H1 (cell line): ENCODE results near the gene PKP1. TPM values are rescaled to one million over a fixed set of nuclear protein-coding genes. Genes with fewer than 3 reads are reported as not detected.

ENCODE experiments used
- CTCF ChIA-PET: fragments of 300-600 bp; sonication (Branson Sonifier 250); formaldehyde crosslinking; loops from one replicate; lab custom pipeline; 2021; ENCODE audit not compliant: partially characterized antibody; lab: Charles Lee
- POLR2A ChIA-PET: fragments of 300-600 bp; sonication (Branson Sonifier 250); formaldehyde crosslinking; loops from one replicate; lab custom pipeline; 2021; ENCODE audit warnings: inconsistent platforms; ENCODE audit not compliant: partially characterized antibody; lab: Charles Lee
- DNase-seq, 2 experiments: peaks; one replicate each; pipeline versions ENCODE4 v3.0.0 to v3.0.0-alpha.2; 2010 to 2022; ENCODE audit warnings: low spot score in 2 of 2, low read depth in 1 of 2, mixed read lengths in 1 of 2
- FAIRE-seq: peaks from 2 replicates; lab custom pipeline; 2011; peaks lifted over from hg19 to GRCh38; lab: Jason Lieb, UNC
- H2AFZ ChIP-seq: 2 replicates; pipeline ENCODE4 v1.8.1; 2012; ENCODE audit warnings: low read length, inconsistent platforms
- H2AK5ac ChIP-seq: 2 replicates; pipeline ENCODE4 v1.6.1; 2013; ENCODE audit warnings: low read depth, low read length
- H2BK120ac ChIP-seq: replicated peaks from 2 replicates; pipeline ENCODE3; 2013; ENCODE audit warnings: low read depth, low read length, inconsistent platforms
- H2BK12ac ChIP-seq: 2 replicates; pipeline ENCODE4 v1.6.1; 2013; ENCODE audit warnings: low read depth, low read length
- H2BK15ac ChIP-seq: 2 replicates; pipeline ENCODE4 v1.6.1; 2013; ENCODE audit warnings: low read length
- H2BK20ac ChIP-seq: 2 replicates; pipeline ENCODE4 v1.6.1; 2013; ENCODE audit warnings: low read length
- H2BK5ac ChIP-seq: 2 replicates; pipeline ENCODE4 v1.6.1; 2013; ENCODE audit warnings: low read depth, low read length
- H3K14ac ChIP-seq: 2 replicates; pipeline ENCODE4 v1.6.1; 2013; ENCODE audit warnings: inconsistent platforms; ENCODE audit not compliant: insufficient read length
- H3K18ac ChIP-seq: 2 replicates; pipeline ENCODE4 v1.6.1; 2013; ENCODE audit warnings: low read length; ENCODE audit errors: extremely low read depth
- H3K23ac ChIP-seq: 2 replicates; pipeline ENCODE4 v1.6.1; 2013; ENCODE audit warnings: inconsistent platforms; ENCODE audit not compliant: insufficient read length
- H3K23me2 ChIP-seq: 2 replicates; pipeline ENCODE4 v1.6.1; 2013; ENCODE audit warnings: low read depth, low read length
- H3K27ac ChIP-seq: 2 replicates; pipeline ENCODE4 v1.6.1; 2011; ENCODE audit warnings: low read depth, low read length, inconsistent platforms
- H3K27me3 ChIP-seq, 4 experiments: replicated peaks in 1 of 4; 1 replicate in 1 of 4; 2 replicates in 3 of 4; pipeline versions ENCODE4 v1.6.1 to v1.8.1; 2011 to 2013; ENCODE audit warnings: low read length in 3 of 4, mild to moderate bottlenecking in 3 of 4, inconsistent platforms in 2 of 4, mixed read lengths in 2 of 4, moderate library complexity in 1 of 4; ENCODE audit not compliant: control insufficient read depth in 3 of 4, insufficient read depth in 3 of 4; ENCODE audit errors: extremely low read depth in 1 of 4
- H3K36me3 ChIP-seq, 4 experiments: 2 replicates each; pipeline versions ENCODE4 v1.6.1 to v1.8.1; 2011 to 2013; ENCODE audit warnings: mild to moderate bottlenecking in 4 of 4, low read length in 3 of 4, moderate library complexity in 2 of 4, control low read depth in 1 of 4, inconsistent platforms in 1 of 4; ENCODE audit not compliant: insufficient read depth in 4 of 4, control insufficient read depth in 2 of 4
- H3K4ac ChIP-seq: replicated peaks from 2 replicates; pipeline ENCODE3; 2013; ENCODE audit warnings: low read length, low read depth, mixed read lengths, inconsistent platforms; ENCODE audit not compliant: insufficient read length
- H3K4me1 ChIP-seq, 4 experiments: replicated peaks in 1 of 4; 1 replicate in 1 of 4; 2 replicates in 3 of 4; pipeline versions ENCODE4 v1.6.1 to v1.8.1; 2011 to 2013; ENCODE audit warnings: low read length in 3 of 4, inconsistent platforms in 2 of 4, mixed read lengths in 1 of 4; ENCODE audit not compliant: insufficient read depth in 4 of 4, control insufficient read depth in 3 of 4
- H3K4me2 ChIP-seq, 2 experiments: 2 replicates each; pipeline versions ENCODE4 v1.6.1 to v1.8.1; 2011 to 2013; ENCODE audit warnings: low read depth in 2 of 2, low read length in 2 of 2, control low read depth in 1 of 2, inconsistent platforms in 1 of 2, mild to moderate bottlenecking in 1 of 2; ENCODE audit not compliant: insufficient read depth in 1 of 2
- H3K4me3 ChIP-seq, 4 experiments: fragments of 200-600, 300-600 bp in 1 of 4; sonication (generic), shearing (Covaris generic), sonication (Bioruptor Twin) in 1 of 4; 2 replicates each; pipeline versions ENCODE4 v1.5.1 to v1.8.1; 2011 to 2016; ENCODE audit warnings: low read length in 4 of 4, low read depth in 3 of 4, control low read depth in 2 of 4, inconsistent platforms in 2 of 4, mild to moderate bottlenecking in 2 of 4, mixed read lengths in 1 of 4, moderate library complexity in 1 of 4; ENCODE audit not compliant: insufficient read depth in 2 of 4; ENCODE audit errors: extremely low read depth in 1 of 4
- H3K56ac ChIP-seq: replicated peaks from 2 replicates; pipeline ENCODE3; 2013; ENCODE audit warnings: low read depth, mild to moderate bottlenecking, mixed read lengths, low read length, inconsistent platforms; ENCODE audit not compliant: insufficient read length
- H3K79me1 ChIP-seq: 2 replicates; pipeline ENCODE4 v1.6.1; 2013; ENCODE audit warnings: low read depth, low read length, control low read depth
- H3K79me2 ChIP-seq, 2 experiments: 2 replicates each; pipeline versions ENCODE4 v1.6.1 to v1.8.1; 2012 to 2013; ENCODE audit warnings: low read length in 2 of 2, mild to moderate bottlenecking in 2 of 2, inconsistent platforms in 1 of 2; ENCODE audit not compliant: insufficient read depth in 2 of 2, control insufficient read depth in 1 of 2
- H3K9ac ChIP-seq, 4 experiments: replicated peaks in 1 of 4; 1 replicate in 1 of 4; 2 replicates in 3 of 4; pipeline versions ENCODE4 v1.6.1 to v1.8.1; 2011 to 2013; ENCODE audit warnings: low read depth in 3 of 4, low read length in 3 of 4, control low read depth in 2 of 4, mild to moderate bottlenecking in 2 of 4, moderate library complexity in 2 of 4, inconsistent platforms in 1 of 4; ENCODE audit errors: extremely low read depth in 1 of 4
- H3K9me3 ChIP-seq, 2 experiments: 2 replicates each; pipeline versions ENCODE4 v1.6.1 to v1.8.1; 2012 to 2013; ENCODE audit warnings: mild to moderate bottlenecking in 2 of 2, moderate library complexity in 2 of 2, control low read depth in 1 of 2, inconsistent platforms in 1 of 2, low read depth in 1 of 2, low read length in 1 of 2, mixed read lengths in 1 of 2; ENCODE audit not compliant: insufficient read depth in 2 of 2
- H4K20me1 ChIP-seq, 2 experiments: replicated peaks in 1 of 2; 2 replicates each; pipeline versions ENCODE3 to v1.8.1; 2011 to 2013; ENCODE audit warnings: inconsistent platforms in 2 of 2, low read length in 2 of 2, mild to moderate bottlenecking in 1 of 2; ENCODE audit not compliant: insufficient read depth in 2 of 2, control insufficient read depth in 1 of 2
- H4K5ac ChIP-seq: 2 replicates; pipeline ENCODE4 v1.6.1; 2013; ENCODE audit warnings: low read length, low read depth, mixed read lengths, inconsistent platforms; ENCODE audit not compliant: insufficient read length
- H4K8ac ChIP-seq: 2 replicates; pipeline ENCODE4 v1.8.0; 2013; ENCODE audit warnings: mild to moderate bottlenecking, moderate library complexity, low read length, inconsistent platforms; ENCODE audit not compliant: insufficient read depth; ENCODE audit errors: extremely low read depth
- H4K91ac ChIP-seq: replicated peaks from 2 replicates; pipeline ENCODE3; 2013; ENCODE audit warnings: low read length, mixed read lengths, inconsistent platforms; ENCODE audit not compliant: insufficient read length
- KDM1A ChIP-seq: fragments of 200-600, 300-600 bp; sonication (generic); IDR thresholded peaks from 2 replicates; pipeline ENCODE4 v1.7.1; 2016; ENCODE audit warnings: mild to moderate bottlenecking, low read length, borderline replicate concordance
- KDM5A ChIP-seq: fragments of 200-600 bp; IDR thresholded peaks from 2 replicates; pipeline ENCODE4 v1.7.1; 2012; ENCODE audit warnings: mild to moderate bottlenecking, low read length, inconsistent platforms, mixed read lengths
- MAX ChIP-seq: IDR thresholded peaks from 2 replicates; pipeline ENCODE4 v1.6.1; 2012; ENCODE audit warnings: inconsistent platforms
- WGBS, 2 experiments: shearing (Covaris generic) in 1 of 2; methylation state at CpG; one replicate each; pipeline versions ENCODE4 v1.1.6 to v1.1.7; 2013 to 2015; ENCODE audit warnings: low lambda C conversion rate in 2 of 2, mixed read lengths in 2 of 2, inconsistent platforms in 1 of 2, low coverage in 1 of 2, missing lambda C conversion rate in 1 of 2; ENCODE audit not compliant: insufficient replicate concordance in 2 of 2, insufficient coverage in 1 of 2, insufficient read length in 1 of 2; ENCODE audit errors: extremely low coverage in 1 of 2, missing lambda C conversion rate in 1 of 2; 5-methylcytosine and 5-hydroxymethylcytosine counted together
- polyA plus RNA-seq, 7 experiments: library from polyadenylated mRNA; depleted of rRNA in 3 of 7; stranded (reverse) in 5 of 7; unstranded in 2 of 7; fragments of >200 nt in 5 of 7; fragments of 200-250 nt in 2 of 7; gene quantifications; 1 replicate in 5 of 7; 2 replicates in 1 of 7; 4 replicates in 1 of 7; pipeline versions ENCODE4 v1.2.1 to v1.2.3, GENCODE V29; 2011 to 2013; ENCODE audit warnings: missing spikeins in 2 of 7, mixed read lengths in 2 of 7
- total RNA-seq: library from RNA; stranded (reverse); fragmentation: NEBNext Ultra II Directional; extraction: Animal tissue kit (Norgen Biotek cat#: 25700); gene quantifications from 2 replicates; pipeline ENCODE4 v1.2.1, GENCODE V29; 2021

PKP1 gene
- total and polyA plus RNA-seq, 2 of the 8 experiments (the other 6 are each of a cell fraction or from before 2014, with no cell fraction given) = 0.21 to 0.95 TPM

- Histone ChIP-seq H3K27ac (peak overlapping the region; percentile 95), H3K4ac (peak overlapping the region; percentile 79), H2BK20ac (peak overlapping the region; percentile 99), H3K79me2 (no peaks in the 10 kb centered on the region), H2BK120ac (peak overlapping the region; percentile 18), H2AK5ac (peak overlapping the region; percentile 66), H3K36me3 (no peaks in the 10 kb centered on the region), H4K91ac (peak overlapping the region; percentile 99), H2BK15ac (peak overlapping the region; percentile 11; the same call in 1 of the 2 replicates), H2BK5ac (peak overlapping the region; percentile 94), H2BK12ac (peak overlapping the region; percentile 99), H4K5ac (peak overlapping the region; percentile 81), H3K9me3 (no peaks in the 10 kb centered on the region), H3K23me2 (peaks cover 2% of the 10 kb centered on the region; the same call in 1 of the 2 replicates), H3K4me1 (peaks cover 9 to 40% (median 29%) of the 10 kb centered on the region in 4 experiments), H3K27me3 (no peaks in the 10 kb centered on the region), H3K79me1 (no peaks in the 10 kb centered on the region; the same call in 1 of the 2 replicates), H3K18ac (peak overlapping the region; percentile 99), H3K9ac (peak overlapping the region in 2 of 4 experiments; percentile 68 to 71; a peak in 4 of 7 replicates), H3K23ac (no peak overlapping the region), H3K4me3 (peak overlapping the region in 1 of 4 experiments; percentile 40; a peak in 2 of 8 replicates), H3K4me2 (peak overlapping the region; percentile 30 to 73), H4K20me1 (no peaks in the 10 kb centered on the region), H3K14ac (no peak overlapping the region), H2AFZ (no peak overlapping the region), H4K8ac (peak overlapping the region; percentile 19; the same call in 1 of the 2 replicates), H3K56ac (peak overlapping the region; percentile 2)
- FAIRE-seq = no peak
- ChIA-PET POLR2A (interaction anchor here (0.7 to 6.5 kb wide), 20 partner anchors 9 to 200 kb away, joined by 3 to 49 read pairs (median 4); partner anchors contain the start of gene PHLDA3), CTCF (interaction anchor here (0.8 to 17.6 kb wide), 13 partner anchors 9 to 122 kb away, joined by 3 to 371 read pairs (median 10); partner anchors contain the start of gene LAD1)
- DNase-seq = no peak
- TF ChIP-seq MAX (peak; percentile 48), KDM5A (no peak), KDM1A (peak; percentile 89; the same call in 1 of the 2 replicates)
- WGBS, 2 experiments = 3% methylated on average over 4 of the region's 4 CpGs; no CpG with 5 or more reads in 1 of the 2 experiments
Measured at GRCh38 chr1:201376107-201376463, 92.8 kb downstream of the PKP1 start.
